H9 (cell line): ENCODE measurements around the gene HAUS7. TPM values are rescaled to one million over a fixed set of nuclear protein-coding genes. Genes with fewer than 3 reads are reported as not detected.

Experiments used
- DNase-seq: peaks from one replicate; pipeline ENCODE4 v3.0.0-alpha.2; 2017
- H2AFZ ChIP-seq: one replicate; pipeline ENCODE4 v1.6.1; 2013; ENCODE audit warnings: mild to moderate bottlenecking, low read length, control low read depth, moderate library complexity
- H2AK5ac ChIP-seq: 2 replicates; pipeline ENCODE4 v1.6.1; 2013; ENCODE audit warnings: low read length, control low read depth, mixed read lengths; ENCODE audit not compliant: insufficient read length
- H2BK120ac ChIP-seq: one replicate; pipeline ENCODE4 v1.6.1; 2013; ENCODE audit warnings: low read depth, mild to moderate bottlenecking, low read length, control low read depth, inconsistent platforms; ENCODE audit not compliant: poor library complexity, severe bottlenecking
- H2BK12ac ChIP-seq: 2 replicates; pipeline ENCODE4 v1.6.1; 2013; ENCODE audit warnings: low read length, control low read depth, mixed read lengths, low read depth; ENCODE audit not compliant: insufficient read length
- H2BK15ac ChIP-seq: 2 replicates; pipeline ENCODE4 v1.6.1; 2013; ENCODE audit warnings: low read depth, low read length, control low read depth
- H2BK20ac ChIP-seq: one replicate; pipeline ENCODE4 v1.6.1; 2013; ENCODE audit warnings: low read depth, mild to moderate bottlenecking, low read length, control low read depth, inconsistent platforms; ENCODE audit not compliant: poor library complexity, severe bottlenecking
- H2BK5ac ChIP-seq: 2 replicates; pipeline ENCODE4 v1.6.1; 2013; ENCODE audit warnings: low read length, control low read depth, mixed read lengths; ENCODE audit not compliant: insufficient read length
- H3K14ac ChIP-seq: 2 replicates; pipeline ENCODE4 v1.6.1; 2013; ENCODE audit warnings: low read length, control low read depth; ENCODE audit not compliant: insufficient read depth
- H3K18ac ChIP-seq: 2 replicates; pipeline ENCODE4 v1.6.1; 2013; ENCODE audit warnings: low read depth, mild to moderate bottlenecking, mixed read lengths, low read length, control low read depth; ENCODE audit not compliant: insufficient read length
- H3K23ac ChIP-seq: 2 replicates; pipeline ENCODE4 v1.6.1; 2013; ENCODE audit warnings: low read length, control low read depth, mixed read lengths, low read depth; ENCODE audit not compliant: insufficient read length
- H3K23me2 ChIP-seq: 2 replicates; pipeline ENCODE4 v1.6.1; 2013; ENCODE audit warnings: low read depth, mild to moderate bottlenecking, mixed read lengths, low read length, control low read depth; ENCODE audit not compliant: insufficient read length, poor library complexity, severe bottlenecking
- H3K27ac ChIP-seq: 2 replicates; pipeline ENCODE4 v1.5.1; 2013; ENCODE audit warnings: low read length, control low read depth, mixed read lengths, low read depth; ENCODE audit not compliant: insufficient read length
- H3K27me3 ChIP-seq: 2 replicates; pipeline ENCODE4 v1.6.1; 2013; ENCODE audit warnings: low read length, control low read depth, inconsistent platforms; ENCODE audit not compliant: insufficient read depth
- H3K4ac ChIP-seq: 2 replicates; pipeline ENCODE4 v1.6.1; 2013; ENCODE audit warnings: low read depth, mild to moderate bottlenecking, control low read depth, inconsistent platforms, low read length, moderate library complexity
- H3K4me1 ChIP-seq: 2 replicates; pipeline ENCODE4 v1.6.1; 2013; ENCODE audit warnings: low read length, control low read depth, inconsistent platforms; ENCODE audit not compliant: insufficient read depth
- H3K4me2 ChIP-seq: 2 replicates; pipeline ENCODE4 v1.6.1; 2013; ENCODE audit warnings: low read length, control low read depth, mixed read lengths; ENCODE audit not compliant: insufficient read length, insufficient read depth
- H3K56ac ChIP-seq: 2 replicates; pipeline ENCODE4 v1.6.1; 2013; ENCODE audit warnings: low read depth, mild to moderate bottlenecking, mixed read lengths, low read length, control low read depth; ENCODE audit not compliant: insufficient read length
- H3K79me1 ChIP-seq: 2 replicates; pipeline ENCODE4 v1.6.1; 2013; ENCODE audit warnings: low read depth, mild to moderate bottlenecking, moderate library complexity, low read length, control low read depth, inconsistent platforms; ENCODE audit not compliant: insufficient read depth, poor library complexity, severe bottlenecking
- H3K79me2 ChIP-seq: 2 replicates; pipeline ENCODE4 v1.6.1; 2013; ENCODE audit warnings: low read length, control low read depth, inconsistent platforms; ENCODE audit not compliant: insufficient read depth
- H3K9ac ChIP-seq: 2 replicates; pipeline ENCODE4 v1.6.1; 2013; ENCODE audit warnings: low read length, control low read depth, mixed read lengths; ENCODE audit not compliant: insufficient read length; ENCODE audit errors: extremely low read depth
- H3K9me3 ChIP-seq: one replicate; pipeline ENCODE4 v1.6.1; 2013; ENCODE audit warnings: low read depth, low read length, inconsistent platforms; ENCODE audit not compliant: control insufficient read depth
- H3T11ph ChIP-seq: one replicate; pipeline ENCODE4 v1.6.1; 2013; ENCODE audit warnings: mild to moderate bottlenecking, low read length, control low read depth, inconsistent platforms
- H4K20me1 ChIP-seq: one replicate; pipeline ENCODE4 v1.6.1; 2013; ENCODE audit not compliant: control insufficient read depth, insufficient read length, insufficient read depth
- H4K5ac ChIP-seq: 2 replicates; pipeline ENCODE4 v1.6.1; 2013; ENCODE audit warnings: low read depth, mild to moderate bottlenecking, mixed read lengths, low read length, control low read depth; ENCODE audit not compliant: insufficient read length
- H4K8ac ChIP-seq: replicated peaks from 2 replicates; pipeline ENCODE4 v1.6.1; 2013; ENCODE audit warnings: low read length, control low read depth, mixed read lengths, low read depth; ENCODE audit not compliant: insufficient read length
- H4K91ac ChIP-seq: 2 replicates; pipeline ENCODE4 v1.6.1; 2013; ENCODE audit warnings: low read depth, mild to moderate bottlenecking, moderate library complexity, mixed read lengths, low read length, control low read depth; ENCODE audit not compliant: insufficient read length
- H3K27ac Mint-ChIP-seq, 3 experiments: 2 replicates in 2 of 3; 3 replicates in 1 of 3; pipeline ENCODE4 v1.8.0; 2020 to 2021; ENCODE audit warnings: mixed read lengths in 3 of 3, mild to moderate bottlenecking in 1 of 3, moderate library complexity in 1 of 3
- H3K27me3 Mint-ChIP-seq: 2 replicates; pipeline ENCODE4 v1.8.0; 2021; ENCODE audit warnings: low read depth, mild to moderate bottlenecking, moderate library complexity, mixed read lengths
- H3K36me3 Mint-ChIP-seq, 3 experiments: 2 replicates in 2 of 3; 3 replicates in 1 of 3; pipeline ENCODE4 v1.8.0; 2020 to 2021; ENCODE audit warnings: low read depth in 3 of 3, mixed read lengths in 3 of 3; ENCODE audit not compliant: insufficient read depth in 1 of 3
- H3K4me1 Mint-ChIP-seq, 2 experiments: 2 replicates each; pipeline ENCODE4 v1.8.0; 2020; ENCODE audit warnings: mixed read lengths in 2 of 2
- H3K4me3 Mint-ChIP-seq, 2 experiments: 2 replicates in 1 of 2; 3 replicates in 1 of 2; pipeline ENCODE4 v1.8.0; 2020 to 2021; ENCODE audit warnings: mild to moderate bottlenecking in 2 of 2, mixed read lengths in 2 of 2, moderate library complexity in 1 of 2
- H3K9me3 Mint-ChIP-seq, 2 experiments: 2 replicates in 1 of 2; 3 replicates in 1 of 2; pipeline ENCODE4 v1.8.0; 2020; ENCODE audit warnings: mild to moderate bottlenecking in 2 of 2, mixed read lengths in 2 of 2, moderate library complexity in 1 of 2
- WGBS: extraction: QIAGEN DNeasy Blood & Tissue Kit; methylation state at CpG from one replicate; pipeline ENCODE4 v1.1.7; 2013; ENCODE audit warnings: missing lambda C conversion rate, low lambda C conversion rate, mixed read lengths; ENCODE audit not compliant: insufficient read length; ENCODE audit errors: extremely low coverage; 5-methylcytosine and 5-hydroxymethylcytosine counted together
- total RNA-seq: library from RNA; stranded (reverse); gene quantifications from 2 replicates; pipeline ENCODE4 v1.2.1, GENCODE V29; 2021
- TF ChIP-seq, protein P1 (sequence below): fragments of 200-600 bp; sonication (generic); conservative IDR thresholded peaks from 3 replicates; pipeline ENCODE4 v1.8.0; 2021; ENCODE audit warnings: antibody characterized with exemption, mild to moderate bottlenecking

HAUS7 gene
- total RNA-seq, 1 experiment from 2014 or later, result 45.3 TPM

- peaks cover 72% of the 10 kb centered on the region for H3K9me3 ChIP-seq
- H3K27me3 Mint-ChIP-seq, result peaks cover 6% of the 10 kb centered on the region
- H2BK15ac ChIP-seq, result no peak overlapping the region
- H2AFZ ChIP-seq, result no peak overlapping the region
- H3K14ac ChIP-seq, result no peak overlapping the region
- no peaks in the 10 kb centered on the region for H3K79me1 ChIP-seq
- no peak overlapping the region for H3T11ph ChIP-seq
- H3K27ac ChIP-seq, result no peak overlapping the region
- no peak overlapping the region for H2BK20ac ChIP-seq
- H3K23ac ChIP-seq, result no peak overlapping the region
- WGBS, result no CpG with 5 or more reads among the region's 3 CpGs
- H3K27ac Mint-ChIP-seq, result no peak overlapping the region
- no peak overlapping the region for H4K8ac ChIP-seq
- H4K20me1 ChIP-seq, result no peaks in the 10 kb centered on the region
- no peaks in the 10 kb centered on the region for H3K4me1 Mint-ChIP-seq
- H3K4me2 ChIP-seq, result no peak overlapping the region
- TF ChIP-seq, protein P1, sequence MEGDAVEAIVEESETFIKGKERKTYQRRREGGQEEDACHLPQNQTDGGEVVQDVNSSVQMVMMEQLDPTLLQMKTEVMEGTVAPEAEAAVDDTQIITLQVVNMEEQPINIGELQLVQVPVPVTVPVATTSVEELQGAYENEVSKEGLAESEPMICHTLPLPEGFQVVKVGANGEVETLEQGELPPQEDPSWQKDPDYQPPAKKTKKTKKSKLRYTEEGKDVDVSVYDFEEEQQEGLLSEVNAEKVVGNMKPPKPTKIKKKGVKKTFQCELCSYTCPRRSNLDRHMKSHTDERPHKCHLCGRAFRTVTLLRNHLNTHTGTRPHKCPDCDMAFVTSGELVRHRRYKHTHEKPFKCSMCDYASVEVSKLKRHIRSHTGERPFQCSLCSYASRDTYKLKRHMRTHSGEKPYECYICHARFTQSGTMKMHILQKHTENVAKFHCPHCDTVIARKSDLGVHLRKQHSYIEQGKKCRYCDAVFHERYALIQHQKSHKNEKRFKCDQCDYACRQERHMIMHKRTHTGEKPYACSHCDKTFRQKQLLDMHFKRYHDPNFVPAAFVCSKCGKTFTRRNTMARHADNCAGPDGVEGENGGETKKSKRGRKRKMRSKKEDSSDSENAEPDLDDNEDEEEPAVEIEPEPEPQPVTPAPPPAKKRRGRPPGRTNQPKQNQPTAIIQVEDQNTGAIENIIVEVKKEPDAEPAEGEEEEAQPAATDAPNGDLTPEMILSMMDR, result no peak
- no peak overlapping the region for H3K4ac ChIP-seq
- no peaks in the 10 kb centered on the region for H3K4me1 ChIP-seq
- no peak overlapping the region for H4K5ac ChIP-seq
- DNase-seq, result no peak
- peaks cover 83 to 85% of the 10 kb centered on the region in 2 experiments for H3K9me3 Mint-ChIP-seq
- H3K36me3 Mint-ChIP-seq, result peaks cover 0 to 5% (median 1%) of the 10 kb centered on the region in 3 experiments; a peak in 4 of 7 replicates
- H3K27me3 ChIP-seq, result no peaks in the 10 kb centered on the region
- no peak overlapping the region for H3K9ac ChIP-seq
- no peak overlapping the region for H2AK5ac ChIP-seq
- H3K23me2 ChIP-seq, result no peaks in the 10 kb centered on the region
- H3K56ac ChIP-seq, result no peak overlapping the region
- H2BK5ac ChIP-seq, result no peak overlapping the region
- H3K79me2 ChIP-seq, result no peaks in the 10 kb centered on the region
- H3K18ac ChIP-seq, result no peak overlapping the region
- H4K91ac ChIP-seq, result no peak overlapping the region
- H3K4me3 Mint-ChIP-seq, result no peak overlapping the region
- no peak overlapping the region for H2BK120ac ChIP-seq
- no peak overlapping the region for H2BK12ac ChIP-seq
These were observed 44.2 kb downstream of the HAUS7 start for GRCh38 chrX:153426204-153426603.
